Stimulated activated CD4-positive, alpha-beta T cell treated with anti-CD3 and anti-CD28 coated beads, Interleukin-2, amount 100 ng/mL, for 4 hours (primary cell): ENCODE measurements around the gene DNAAF3.
A peak's percentile ranks its signal among the peaks of the same experiment; 100 is the strongest.
"Not testable (repeated sequence)": the region's sequence is repeated elsewhere in the genome, so short reads cannot be mapped to it uniquely, and the experiment has no call there.

ENCODE experiments used
- DNase-seq: peaks from one replicate; pipeline ENCODE4 v3.0.0-alpha.2; 2020; ENCODE audit warnings: low read depth

DNAAF3 gene

DNA sequence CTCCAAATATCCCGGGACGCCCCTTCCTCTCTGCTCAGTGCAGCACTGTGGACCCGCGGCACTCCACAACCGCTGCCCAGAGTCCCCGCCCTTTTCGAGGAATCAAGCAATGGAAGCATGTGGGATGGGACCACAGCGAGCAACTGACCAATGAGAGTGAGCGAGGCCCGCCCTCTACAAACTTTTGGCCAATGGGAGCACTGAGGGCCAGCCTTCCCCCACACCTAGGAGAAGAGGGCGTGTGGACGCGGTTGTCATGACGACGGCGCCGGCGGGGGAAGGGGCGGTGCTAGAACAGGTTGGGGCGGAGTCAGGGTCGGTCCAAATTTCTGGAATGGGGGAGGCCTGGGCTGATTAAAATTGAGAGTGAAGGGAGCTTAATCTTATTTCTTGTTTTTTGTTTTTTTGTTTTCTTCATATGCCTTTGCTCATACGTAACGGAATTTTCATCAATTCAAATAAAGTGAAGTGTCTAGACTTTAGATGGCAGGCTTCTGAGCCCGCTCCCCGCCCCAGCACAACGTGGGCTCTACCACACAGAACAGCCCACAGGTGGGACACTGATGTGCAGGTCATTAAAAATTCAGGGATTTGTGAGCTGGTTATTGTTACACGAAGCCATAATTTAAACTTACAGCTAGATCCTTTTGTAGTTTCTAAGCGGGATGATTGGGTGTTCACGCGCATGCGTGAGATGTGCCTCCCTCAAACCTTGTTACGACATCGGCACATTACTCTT is at the start of gene DNAAF3:
Gene DNAAF3, minus strand, starts transcription at position 84 of the 739 bp plus-strand sequence. CDS start 200 bp downstream, outside the sequence.
- DNase-seq, result peak; percentile 51

DNA sequence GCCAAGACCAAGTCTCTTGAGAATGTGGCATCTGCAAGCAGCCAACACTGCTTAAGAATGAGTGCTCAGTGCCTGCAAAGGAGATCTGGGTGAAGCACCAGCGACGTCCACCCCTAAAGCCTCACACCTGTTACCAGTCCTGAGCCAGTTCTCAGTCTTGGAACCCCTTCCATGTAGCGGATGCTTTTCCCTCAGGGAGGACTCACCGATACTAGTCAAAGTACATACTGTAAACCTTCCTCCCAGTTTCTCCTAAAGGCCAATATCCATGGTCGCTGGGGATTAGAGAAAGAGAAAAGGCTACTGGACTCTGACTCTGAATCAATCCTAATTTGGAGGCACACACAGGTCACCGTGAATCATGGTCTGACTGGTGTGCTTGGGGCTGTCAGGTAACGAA is 47.1 kb upstream of the DNAAF3 start:
- no peak for DNase-seq

DNA sequence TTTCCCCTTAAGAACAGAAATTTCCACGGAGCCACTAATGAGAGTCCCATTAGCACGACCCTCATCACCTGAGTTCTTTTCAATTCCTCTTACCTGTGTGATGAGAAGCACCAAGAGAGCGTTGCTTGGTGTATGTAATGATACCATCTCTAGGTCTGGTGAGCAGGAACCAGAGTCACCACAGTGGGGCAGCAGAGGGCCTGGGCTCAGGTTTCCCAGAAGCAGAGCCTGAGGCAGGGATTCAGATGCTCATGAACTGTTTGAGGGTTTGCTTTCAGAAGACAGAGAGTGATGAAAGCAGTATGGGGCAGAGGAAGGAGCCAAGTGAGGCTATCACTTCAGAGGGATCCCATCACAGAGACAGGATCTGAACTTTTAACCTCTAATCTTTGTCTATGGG is 46.0 kb upstream of the DNAAF3 start:
- DNase-seq, result peak; percentile 22

DNA sequence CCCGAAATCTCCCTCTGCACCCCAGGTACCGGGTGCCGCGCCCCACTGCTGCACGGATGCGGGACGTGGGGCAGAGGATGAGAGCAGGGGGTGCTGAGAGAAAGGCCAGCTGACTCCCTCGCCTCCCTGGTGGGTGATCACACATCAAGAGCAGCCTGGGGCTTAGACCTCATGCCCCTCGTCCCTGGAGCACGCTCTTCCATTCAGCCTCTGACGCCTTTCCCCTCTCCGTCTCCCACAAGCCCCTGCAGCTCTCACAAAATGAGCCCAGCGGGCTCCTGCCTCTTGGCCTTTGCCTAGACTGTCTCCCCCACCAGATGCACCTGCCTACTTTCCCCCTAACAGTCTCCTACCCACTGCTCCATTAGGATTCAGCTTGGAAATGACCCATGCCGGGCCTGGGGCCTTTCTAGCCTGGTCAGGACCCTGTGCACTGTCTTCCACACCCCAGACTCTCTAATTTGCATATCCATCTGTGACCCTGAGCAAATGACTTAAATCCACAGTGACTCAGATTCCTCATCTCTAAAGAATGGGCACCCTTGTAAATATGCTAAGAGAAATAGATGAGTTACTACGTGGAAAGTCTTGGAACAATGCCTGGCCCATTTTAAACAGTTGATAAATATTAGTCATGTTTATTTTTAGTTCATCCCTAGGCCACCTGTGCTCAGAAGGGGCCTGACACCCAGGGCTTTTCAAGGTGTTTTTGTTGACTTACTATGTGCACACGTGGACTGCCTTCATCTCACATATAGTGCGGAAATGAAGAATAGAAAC is 43.5 kb upstream of the DNAAF3 start:
- DNase-seq, result no peak

DNA sequence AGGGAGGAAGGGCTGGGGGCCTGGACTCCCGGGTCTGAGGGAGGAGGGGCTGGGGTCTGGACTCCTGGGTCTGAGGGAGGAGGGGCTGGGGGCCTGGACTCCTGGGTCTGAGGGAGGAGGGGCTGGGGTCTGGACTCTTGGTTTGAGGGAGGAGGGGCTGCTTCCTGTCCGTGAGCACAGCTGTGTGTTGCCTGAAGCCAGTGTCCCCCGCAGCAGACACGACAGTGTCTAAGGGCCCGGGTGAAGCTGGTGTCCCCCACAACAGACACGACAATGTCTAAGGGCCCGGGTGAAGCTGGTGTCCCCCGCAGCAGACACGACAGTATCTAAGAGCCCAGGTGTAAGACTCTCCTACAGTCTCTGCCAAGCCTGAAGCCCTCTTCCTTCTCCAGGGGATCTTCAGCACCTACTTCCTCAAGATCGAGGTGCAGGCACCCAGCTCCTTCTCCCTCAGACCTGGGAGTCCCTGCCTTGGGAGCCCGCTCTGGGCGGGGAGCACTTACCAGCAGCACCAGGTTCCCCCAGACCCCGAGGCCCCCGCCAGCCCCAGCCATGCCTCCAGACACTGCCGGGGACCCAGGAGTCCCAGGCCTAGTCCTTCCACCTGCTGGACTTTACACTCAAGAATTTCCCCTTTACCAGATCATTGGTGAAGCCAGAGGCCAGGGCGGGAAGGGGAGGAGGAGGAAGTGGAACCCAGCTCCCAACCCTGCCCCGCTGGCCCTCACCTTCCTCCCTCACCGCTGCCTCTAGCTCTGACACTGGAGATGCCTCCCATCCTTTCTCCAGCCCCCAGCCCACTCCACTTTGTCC is 42.7 kb upstream of the DNAAF3 start, which contains the start of gene PTPRH:
Gene PTPRH, minus strand, starts transcription at position 622 of the 813 bp plus-strand sequence. Its CDS starts 68 bp downstream, at position 554.
- no peak for DNase-seq

DNA sequence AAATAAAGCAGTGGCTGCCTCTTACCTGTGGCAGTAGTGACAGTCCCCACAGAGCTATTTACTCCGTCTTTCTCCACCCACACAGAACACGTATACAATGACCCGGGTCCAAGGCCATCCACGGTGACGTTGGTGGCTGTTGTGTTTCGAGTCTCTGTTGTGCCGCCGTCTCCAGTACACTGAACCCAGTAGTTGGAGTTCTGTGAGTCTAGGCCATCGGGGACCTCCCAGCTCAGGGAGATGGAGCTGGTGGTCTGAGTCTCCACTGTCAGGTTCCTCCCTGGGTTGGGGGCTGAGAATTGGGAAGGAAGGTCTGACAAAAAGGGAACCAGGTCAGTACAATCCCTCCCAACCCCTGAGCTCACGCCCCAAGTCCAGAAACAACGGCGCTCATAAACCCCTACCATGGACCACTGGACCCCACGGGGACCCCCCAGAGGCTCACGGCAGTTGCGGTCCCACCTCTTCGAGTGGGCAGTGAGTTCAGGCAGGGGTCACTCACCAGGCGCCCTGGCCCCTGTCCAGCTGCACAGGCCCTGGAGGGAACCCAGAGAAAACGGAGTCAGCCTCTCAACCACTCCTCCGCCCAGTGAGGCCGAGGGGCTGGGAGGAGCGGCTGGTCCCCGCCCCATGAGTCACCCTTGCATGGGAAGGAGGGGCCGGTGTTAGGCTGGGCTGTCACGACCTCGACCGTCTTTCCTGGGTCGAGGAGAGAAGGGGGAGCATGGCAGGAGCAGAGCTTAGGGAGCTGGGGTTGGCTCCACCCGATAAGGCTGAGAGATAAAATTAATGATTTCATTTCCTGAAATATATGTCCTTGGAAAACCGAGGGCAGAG is 40.5 kb upstream of the DNAAF3 start:
- peak; percentile 15 for DNase-seq

DNA sequence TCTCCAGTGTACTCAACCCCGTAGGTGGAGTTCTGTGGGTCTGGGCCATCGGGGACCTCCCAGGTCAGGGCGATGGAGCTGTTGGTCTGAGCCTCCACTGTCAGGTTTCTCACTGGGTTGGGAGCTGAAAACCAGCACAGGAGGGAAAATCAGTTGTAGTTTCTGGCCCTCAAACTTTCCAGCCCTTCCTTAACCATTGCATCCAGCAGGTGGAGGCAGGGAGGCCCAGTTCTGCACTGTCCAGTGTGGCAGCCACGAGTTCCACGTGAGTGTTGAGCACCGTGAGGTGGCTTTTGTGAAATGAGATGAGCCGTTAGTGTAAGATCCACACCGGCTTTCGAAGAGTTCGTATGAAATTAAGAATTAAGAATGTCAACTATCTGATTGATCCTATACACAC is 35.8 kb upstream of the DNAAF3 start:
- DNase-seq, result not testable (repeated sequence)

DNA sequence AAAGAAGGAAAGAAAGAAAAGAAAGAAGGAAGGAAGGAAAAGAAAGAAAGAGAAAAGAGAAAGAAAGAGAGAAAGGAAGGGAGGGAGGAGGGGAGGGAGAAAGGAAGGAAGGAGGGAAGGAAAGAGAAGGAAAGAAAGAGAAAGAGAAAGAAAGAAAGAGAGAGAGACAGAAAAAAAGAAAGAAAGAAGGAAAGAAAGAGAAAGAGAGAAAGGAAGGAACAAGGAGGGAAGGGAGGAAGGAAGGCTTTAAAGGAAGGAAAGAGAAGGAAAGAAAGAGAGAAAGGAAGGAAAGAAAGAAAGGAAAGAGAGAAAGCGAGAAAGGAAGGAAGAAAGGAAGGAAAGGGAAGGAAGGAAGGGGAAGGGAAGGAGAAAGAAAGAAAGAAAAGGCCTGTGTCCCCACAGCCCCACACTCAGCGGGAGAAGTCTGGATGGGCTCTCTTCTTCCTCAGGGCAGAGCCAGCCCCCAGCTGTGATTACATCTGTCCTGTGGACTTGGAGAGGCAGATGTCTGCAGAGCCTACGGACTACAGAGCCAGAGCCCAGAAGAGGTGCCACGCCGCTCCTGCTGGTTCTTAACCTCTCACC is 33.3 kb upstream of the DNAAF3 start:
- DNase-seq, result no peak

DNA sequence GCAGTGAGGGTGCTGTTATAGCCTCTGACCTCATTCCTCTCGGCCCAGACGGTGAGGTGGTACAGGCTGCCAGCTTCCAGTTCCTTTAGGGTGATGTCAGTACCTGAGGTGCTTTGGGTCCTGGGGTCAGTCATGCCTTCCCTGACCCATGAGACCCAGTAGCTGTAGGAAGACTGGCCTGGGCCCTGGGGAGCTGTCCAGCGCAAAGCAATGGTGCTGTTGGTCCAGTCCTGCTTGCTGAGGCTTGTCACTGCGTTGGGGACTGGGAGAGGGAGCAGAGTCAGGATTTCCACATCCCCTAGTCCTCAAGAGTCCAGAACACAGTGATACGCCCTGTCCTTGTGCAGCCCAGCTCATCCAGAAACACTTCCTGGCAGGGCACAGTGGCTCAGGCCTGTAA is 32.2 kb upstream of the DNAAF3 start:
- DNase-seq, result no peak

DNA sequence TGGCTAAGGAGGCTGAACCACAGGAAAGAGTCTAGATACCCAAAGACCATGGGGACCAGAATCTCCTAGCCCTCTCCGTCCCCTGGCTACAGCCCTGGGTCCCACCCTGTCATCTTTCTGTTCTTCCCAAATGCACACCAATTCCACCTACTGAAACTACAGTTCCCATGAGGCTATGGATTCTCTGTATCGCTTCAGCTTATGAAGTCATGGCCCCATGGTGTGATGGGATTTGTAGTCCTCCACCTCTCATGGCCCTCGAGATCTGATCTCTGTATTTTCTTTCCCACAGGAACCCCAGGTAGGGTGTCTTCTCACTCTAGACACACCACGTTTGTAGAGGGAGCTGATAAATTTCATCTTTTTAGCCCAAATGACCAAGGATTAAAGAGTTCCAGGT is 31.1 kb upstream of the DNAAF3 start:
- no peak for DNase-seq

DNA sequence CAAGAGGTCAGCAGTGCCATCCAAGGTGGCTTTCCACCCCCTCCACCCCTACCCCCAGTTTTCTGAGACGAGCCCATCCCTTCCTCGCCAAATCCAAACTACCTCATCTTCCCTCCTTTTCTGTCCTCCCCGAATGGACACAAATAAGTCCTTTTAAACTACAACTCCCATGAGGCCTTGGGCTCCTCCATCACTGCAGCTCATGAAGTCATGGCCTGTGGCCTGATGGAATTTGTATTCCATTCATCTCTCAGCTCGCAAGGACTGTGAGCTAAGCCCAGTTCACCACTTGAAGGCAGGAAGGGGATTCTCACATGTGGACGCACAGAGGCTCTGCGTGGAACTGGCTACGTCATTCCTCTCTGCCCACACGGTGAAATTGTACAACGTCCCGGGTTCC is 30.4 kb upstream of the DNAAF3 start:
- no peak for DNase-seq

DNA sequence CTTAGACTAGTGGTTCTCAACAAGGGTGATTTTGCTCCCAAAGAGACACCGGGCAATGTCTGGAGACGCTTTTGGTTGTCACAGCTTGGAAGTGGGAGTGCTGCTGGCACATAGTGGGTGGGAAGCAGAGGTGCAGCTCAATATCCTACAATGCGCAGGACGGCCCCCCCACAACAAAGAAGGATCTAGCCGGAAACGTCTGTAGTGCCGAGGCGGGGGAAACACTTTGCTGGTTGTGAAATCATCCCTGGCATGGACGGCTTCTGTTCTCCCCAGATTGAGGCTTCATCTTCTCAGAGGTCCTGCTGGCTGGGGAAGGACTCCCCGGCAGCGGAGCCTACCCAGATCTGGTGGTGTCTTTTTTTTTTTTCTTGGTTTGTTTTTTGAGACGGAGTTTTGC is 27.1 kb upstream of the DNAAF3 start:
- no peak for DNase-seq

DNA sequence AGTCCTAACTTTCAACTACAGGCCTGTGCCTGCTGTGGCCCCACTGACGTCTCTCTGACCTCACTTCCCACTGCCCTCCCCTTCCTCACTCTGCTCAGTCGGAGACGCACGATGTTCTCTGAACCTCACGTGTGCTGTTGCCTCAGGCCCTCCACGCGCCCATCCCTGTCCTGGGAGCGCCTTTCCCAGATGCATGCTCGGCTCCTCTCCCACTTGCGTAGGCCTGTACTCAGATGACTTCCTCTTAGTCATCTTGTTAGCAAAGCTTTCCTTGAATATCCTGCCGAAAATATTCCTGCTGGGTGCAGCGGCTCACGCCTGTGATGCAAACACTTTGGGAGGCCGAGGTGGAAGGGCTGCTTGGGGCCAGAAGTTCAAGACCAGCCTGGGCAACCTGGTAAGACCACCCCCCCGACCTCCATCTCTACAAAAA is 23.0 kb upstream of the DNAAF3 start:
- no peak for DNase-seq

DNA sequence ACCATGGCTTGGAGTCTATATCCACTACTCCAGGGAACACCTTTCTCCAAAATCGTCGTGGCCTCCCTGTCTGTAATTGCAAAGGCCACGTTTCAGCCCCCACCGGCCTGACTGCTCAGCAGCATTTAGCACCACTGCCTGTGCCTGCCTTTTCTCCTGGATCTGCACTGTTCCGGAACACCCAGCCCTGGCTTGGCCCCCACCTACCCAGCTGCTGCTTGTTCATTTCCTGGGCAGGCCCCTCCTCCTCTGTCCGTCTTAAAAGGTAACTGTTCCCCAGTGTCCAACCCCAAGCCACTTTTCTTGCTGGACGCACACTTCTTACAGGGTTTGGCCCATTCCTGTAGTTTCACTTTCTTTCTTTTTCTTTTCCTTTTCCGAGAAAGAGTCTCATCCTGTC is 22.2 kb upstream of the DNAAF3 start:
- no peak for DNase-seq

DNA sequence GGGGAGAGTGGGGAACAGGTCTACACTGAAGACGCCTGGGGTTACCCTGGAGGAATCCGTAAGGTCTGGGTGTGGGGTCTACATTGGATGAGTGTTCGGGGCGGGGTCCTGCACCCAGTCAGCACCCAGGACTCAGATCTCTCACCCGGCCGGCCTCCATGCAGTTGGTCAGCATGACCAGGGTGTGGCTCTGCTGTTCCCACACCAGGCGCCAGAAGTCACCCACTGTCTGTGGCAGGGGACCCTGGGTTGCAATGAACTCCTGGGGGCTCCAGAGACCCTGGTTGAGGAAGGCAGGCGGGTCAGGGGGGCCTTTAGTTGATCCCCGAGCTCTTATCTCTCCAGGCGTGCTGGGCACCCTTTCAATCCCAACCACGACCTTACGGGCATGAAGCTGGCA is 19.7 kb upstream of the DNAAF3 start:
- no peak for DNase-seq

DNA sequence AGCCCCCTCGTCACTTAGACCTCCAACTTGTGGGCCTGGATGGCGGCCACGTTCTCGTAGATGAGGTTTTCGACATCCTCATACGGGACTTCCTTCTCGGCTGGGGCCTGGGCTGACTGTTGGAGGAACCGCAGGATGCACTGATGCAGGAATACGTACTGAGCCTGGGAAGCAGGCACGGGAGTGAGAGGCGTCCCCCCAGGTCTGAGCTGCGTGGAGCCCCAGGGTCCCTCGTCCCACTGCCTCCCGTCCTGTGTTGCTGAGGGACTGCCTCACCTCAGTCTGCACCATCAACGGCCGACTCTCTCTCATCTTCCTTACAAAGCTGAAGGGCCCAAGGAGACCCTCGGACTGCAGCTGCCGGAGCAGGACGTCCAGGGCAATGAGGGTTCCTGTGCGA is 15.3 kb upstream of the DNAAF3 start:
- no peak for DNase-seq

DNA sequence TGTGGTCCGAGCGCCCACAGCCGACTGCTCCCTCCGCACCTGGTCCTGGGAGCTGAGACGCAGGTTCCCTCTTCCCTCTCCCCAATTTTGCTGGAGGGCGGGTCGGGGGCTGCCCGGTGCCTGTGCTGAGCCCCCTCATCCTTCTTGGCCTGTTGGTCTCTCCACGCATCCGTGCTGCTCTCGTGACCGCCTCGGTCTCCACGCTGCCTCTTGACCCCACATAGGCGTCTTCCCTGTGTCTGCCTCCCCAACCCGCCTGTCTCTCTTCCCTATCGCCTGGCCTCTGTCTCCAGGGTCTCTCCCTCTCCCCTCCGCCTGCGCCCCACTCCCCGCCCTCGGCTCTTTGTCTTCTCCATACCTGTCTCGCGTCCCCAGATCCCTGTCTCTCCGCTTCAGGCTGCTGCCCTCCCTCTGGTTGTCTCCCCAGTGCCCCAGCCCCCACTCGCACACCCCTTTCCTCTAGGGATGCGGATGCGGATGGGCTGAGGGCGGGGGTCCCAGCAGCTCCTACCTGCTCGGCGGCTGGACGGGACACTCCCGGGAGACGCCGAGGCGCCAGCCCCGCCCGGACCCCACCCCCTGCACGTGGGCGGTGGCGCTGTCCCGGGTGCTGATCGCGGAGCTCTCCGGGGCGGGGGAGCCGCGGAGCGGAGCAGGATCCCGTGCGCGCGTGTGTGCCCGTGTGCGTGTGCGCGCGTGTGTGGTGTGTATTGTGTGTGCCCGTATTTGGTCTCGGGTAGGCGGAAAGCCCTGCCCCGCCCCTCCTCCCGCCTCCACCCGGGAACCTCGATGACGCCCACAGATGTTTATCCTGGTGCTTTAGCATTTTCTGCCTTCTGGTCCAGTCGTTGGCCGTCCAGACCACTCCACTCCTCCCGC is 13.4 kb upstream of the DNAAF3 start, which contains the start of gene SYT5:
Gene SYT5, minus strand, starts transcription at position 684 of the 879 bp plus-strand sequence. CDS start 1,248 bp downstream, outside the sequence.
- peak; percentile 35 for DNase-seq

DNA sequence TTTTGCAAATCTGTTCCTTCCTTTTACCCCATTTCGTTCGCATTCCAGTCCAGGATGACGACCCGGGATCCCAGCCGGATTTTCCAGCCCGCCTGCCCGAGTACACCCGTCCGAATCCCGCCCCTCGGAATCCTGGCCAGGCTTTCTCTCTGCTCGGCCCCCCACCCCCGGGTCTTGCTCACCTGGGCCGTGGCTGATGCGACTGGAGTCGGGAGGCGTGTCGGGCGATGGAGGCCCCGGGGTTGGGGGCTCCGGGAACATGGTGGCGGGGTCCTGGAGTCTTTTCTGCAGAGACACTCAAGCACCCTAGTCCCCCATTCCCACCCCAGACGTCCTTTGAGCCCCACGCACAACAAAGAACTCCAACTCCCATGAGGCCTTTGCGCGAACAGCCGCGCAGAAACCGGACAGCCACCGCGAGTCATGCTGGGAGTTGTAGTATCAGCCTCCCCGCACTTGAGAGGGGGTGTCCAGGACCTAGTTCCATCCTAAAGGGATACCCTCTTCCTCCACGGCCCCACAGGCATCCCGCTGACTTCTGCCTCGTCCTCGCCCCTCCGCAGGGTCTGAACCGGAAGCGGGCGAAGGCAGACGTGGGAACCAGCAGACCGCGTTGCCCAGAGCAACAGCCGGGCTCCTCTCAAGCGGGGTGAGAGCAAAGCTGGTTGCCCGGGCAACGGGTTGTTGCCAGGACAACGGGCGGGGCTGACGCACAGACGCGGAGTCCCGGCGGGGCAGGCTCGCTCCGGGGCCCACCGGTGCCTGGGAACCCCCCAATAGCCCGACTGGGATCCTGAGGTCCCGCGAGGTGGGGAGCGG is 12.6 kb upstream of the DNAAF3 start:
- peak; percentile 80 for DNase-seq

DNA sequence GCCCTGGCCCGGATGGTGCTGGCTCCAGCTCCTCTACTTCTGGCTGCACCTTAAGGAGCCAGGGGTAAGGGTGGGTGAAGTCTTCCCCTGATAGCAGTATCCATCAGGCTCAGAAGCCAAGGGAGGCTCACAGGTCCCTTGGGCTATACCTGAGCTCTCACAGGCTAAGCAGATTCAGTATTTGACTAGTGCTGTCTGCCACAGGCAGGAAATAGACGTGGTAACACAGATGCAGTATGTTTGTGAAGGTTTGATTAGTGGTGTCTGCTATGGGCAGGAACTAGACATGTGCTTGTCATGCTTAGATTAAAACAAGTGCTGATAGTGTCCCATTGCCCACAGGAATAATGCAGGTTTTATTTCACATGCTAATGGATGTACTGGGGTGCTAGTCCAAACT is 9.7 kb upstream of the DNAAF3 start:
- DNase-seq, result no peak
